HepG2 (cell line): ENCODE measurements around the gene RGS11. TPM values are rescaled to one million over a fixed set of nuclear protein-coding genes. Genes with fewer than 3 reads are reported as not detected.

ENCODE experiments used
- EED ChIP-seq: sonication (generic); formaldehyde crosslinking; IDR thresholded peaks from 2 replicates; pipeline ENCODE4 v1.5.0; 2020; ENCODE audit warnings: mild to moderate bottlenecking, missing genetic modification reagents
- GATAD2A ChIP-seq: IDR thresholded peaks from 2 replicates; pipeline ENCODE4 v1.6.1; 2016
- GTF2F1 ChIP-seq: fragments of 150-350 bp; IDR thresholded peaks from 2 replicates; pipeline ENCODE4 v1.6.1; 2014; ENCODE audit warnings: low read length
- NCOA2 ChIP-seq: sonication (generic); formaldehyde crosslinking; IDR thresholded peaks from 2 replicates; pipeline ENCODE4 v1.8.0; 2022; ENCODE audit warnings: inconsistent platforms
- NFE2 ChIP-seq: sonication (generic); formaldehyde crosslinking; IDR thresholded peaks from 2 replicates; pipeline ENCODE4 v1.4.0; 2020; ENCODE audit warnings: missing genetic modification reagents
- PAWR ChIP-seq: sonication (generic); formaldehyde crosslinking; IDR thresholded peaks from 2 replicates; pipeline ENCODE4 v1.4.0; 2020; ENCODE audit warnings: missing genetic modification reagents, mild to moderate bottlenecking, borderline replicate concordance
- PHF5A ChIP-seq: IDR thresholded peaks from one replicate; pipeline ENCODE4 v1.6.1; 2018; ENCODE audit warnings: low read depth, missing genetic modification reagents; ENCODE audit not compliant: unreplicated experiment
- PPARG ChIP-seq: conservative IDR thresholded peaks from 2 replicates; pipeline ENCODE4 v1.6.1; 2016; ENCODE audit warnings: missing biosample characterization, missing genetic modification reagents
- SKI ChIP-seq: fragments of 450-650 bp; IDR thresholded peaks from one replicate; pipeline ENCODE4 v1.6.1; 2018; ENCODE audit warnings: mild to moderate bottlenecking; ENCODE audit not compliant: partially characterized antibody
- SMC3 ChIP-seq: IDR thresholded peaks from 2 replicates; pipeline ENCODE4 v1.6.1; 2011; ENCODE audit warnings: low read length, improper control_type of control experiment
- TBX3 ChIP-seq: fragments of 450-650 bp; IDR thresholded peaks from 2 replicates; pipeline ENCODE4 v1.6.1; 2017; ENCODE audit warnings: antibody characterized with exemption, mild to moderate bottlenecking, inconsistent platforms, borderline replicate concordance
- ZBTB8A ChIP-seq: sonication (generic); formaldehyde crosslinking; IDR thresholded peaks from 2 replicates; pipeline ENCODE4 v1.4.0; 2020; ENCODE audit warnings: mild to moderate bottlenecking, low read depth, missing genetic modification reagents, borderline replicate concordance
- ZNF234 ChIP-seq: sonication (generic); formaldehyde crosslinking; conservative IDR thresholded peaks from 2 replicates; pipeline ENCODE4 v1.5.1; 2020; ENCODE audit warnings: mild to moderate bottlenecking, missing genetic modification reagents
- ZNF33B ChIP-seq: sonication (generic); formaldehyde crosslinking; IDR thresholded peaks from 2 replicates; pipeline ENCODE4 v1.5.1; 2020; ENCODE audit warnings: mild to moderate bottlenecking, missing genetic modification reagents
- polyA plus RNA-seq, 8 experiments: library from polyadenylated mRNA; depleted of rRNA in 3 of 8; stranded (reverse) in 7 of 8; unstranded in 1 of 8; fragments of >200 nt; fragmentation: Illumina TruSeq in 4 of 8; extraction: Trizol in 4 of 8; gene quantifications; 2 replicates each; pipeline versions ENCODE4 v1.2.1 to v1.2.3, GENCODE V29; 2011 to 2016; ENCODE audit warnings: low read depth in 4 of 8, missing spikeins in 1 of 8, mixed read lengths in 1 of 8; ENCODE audit not compliant: insufficient read depth in 1 of 8
- total RNA-seq, 5 experiments: library from RNA; depleted of rRNA; stranded (reverse); fragments of >200 nt; fragmentation: Illumina TruSeq; extraction: Trizol; gene quantifications; 2 replicates each; pipeline ENCODE4 v1.2.3, GENCODE V29; 2016; ENCODE audit warnings: low read depth in 1 of 5
- TF ChIP-seq, protein P1 (sequence below): sonication (generic); formaldehyde crosslinking; IDR thresholded peaks from 2 replicates; pipeline ENCODE4 v1.4.0; 2020; ENCODE audit warnings: missing genetic modification reagents
- TF ChIP-seq, protein P2 (sequence below): sonication (generic); formaldehyde crosslinking; IDR thresholded peaks from 2 replicates; pipeline ENCODE4 v1.9.0; 2021; ENCODE audit warnings: missing genetic modification reagents, mild to moderate bottlenecking, borderline replicate concordance
- TF ChIP-seq, protein P3 (sequence below): sonication (generic); formaldehyde crosslinking; IDR thresholded peaks from 2 replicates; pipeline ENCODE4 v1.8.1; 2023; ENCODE audit warnings: mild to moderate bottlenecking, inconsistent platforms, moderate library complexity, missing genetic modification reagents, borderline replicate concordance
- TF ChIP-seq, protein P4 (sequence below): sonication (generic); formaldehyde crosslinking; IDR thresholded peaks from 2 replicates; pipeline ENCODE4 v1.5.0; 2020; ENCODE audit warnings: mild to moderate bottlenecking, missing genetic modification reagents, moderate library complexity
- TF ChIP-seq, protein P5 (sequence below): sonication (generic); formaldehyde crosslinking; IDR thresholded peaks from 2 replicates; pipeline ENCODE4 v1.4.0; 2020; ENCODE audit warnings: missing genetic modification reagents
- TF ChIP-seq, protein P6 (sequence below): sonication (generic); formaldehyde crosslinking; IDR thresholded peaks from 2 replicates; pipeline ENCODE4 v1.4.0; 2020; ENCODE audit warnings: mild to moderate bottlenecking, missing genetic modification reagents

RGS11 gene
- total and polyA plus RNA-seq, 2 of the 13 experiments (the other 11 are each of a cell fraction or from before 2014, with no cell fraction given): 0.11 TPM; not detected in 1

DNA sequence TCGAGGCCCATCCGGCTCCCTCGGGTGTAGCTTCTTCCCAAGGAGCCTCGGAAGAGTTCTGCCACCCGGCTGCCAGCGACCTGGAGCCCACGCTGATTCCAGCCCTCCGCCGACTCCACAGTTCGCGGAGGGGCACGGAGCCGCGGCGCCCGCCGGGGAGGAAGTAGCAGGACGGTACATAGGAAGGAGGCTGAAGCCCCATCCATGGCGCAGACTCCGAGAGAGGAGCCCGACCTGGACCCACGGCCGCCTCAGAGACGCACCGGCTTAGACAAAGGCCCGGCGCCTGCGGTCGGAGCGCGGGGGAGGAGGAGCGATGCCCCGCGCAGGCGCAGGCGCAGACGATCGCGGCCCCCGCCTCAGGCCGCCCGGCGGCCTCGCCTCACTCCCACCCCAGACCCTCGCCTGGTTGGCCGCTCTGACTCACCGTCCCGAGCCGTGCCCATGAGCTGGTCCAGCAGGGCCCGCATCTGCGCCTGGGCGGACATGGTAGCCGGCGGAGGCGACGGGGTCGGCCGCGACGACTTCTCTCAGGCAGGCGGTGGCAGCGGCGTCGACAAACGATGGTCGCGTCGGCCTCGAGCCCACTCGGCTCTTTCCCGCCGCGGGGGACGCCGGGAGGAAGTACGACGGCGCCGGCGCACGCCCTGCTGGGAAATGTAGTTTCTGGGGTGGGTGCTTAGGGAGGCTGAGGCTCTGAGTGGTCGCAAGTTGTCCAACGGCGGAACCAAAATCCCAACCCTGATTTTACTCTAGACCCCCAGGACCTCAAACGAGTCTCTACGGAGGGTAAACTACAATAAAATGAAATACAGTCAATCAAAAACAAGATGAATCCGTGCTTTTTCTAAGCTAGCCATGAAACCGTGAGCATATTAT lies 46.7 kb downstream of the RGS11 start, which contains the start of gene LUC7L (continued):
- TF ChIP-seq, protein P1, sequence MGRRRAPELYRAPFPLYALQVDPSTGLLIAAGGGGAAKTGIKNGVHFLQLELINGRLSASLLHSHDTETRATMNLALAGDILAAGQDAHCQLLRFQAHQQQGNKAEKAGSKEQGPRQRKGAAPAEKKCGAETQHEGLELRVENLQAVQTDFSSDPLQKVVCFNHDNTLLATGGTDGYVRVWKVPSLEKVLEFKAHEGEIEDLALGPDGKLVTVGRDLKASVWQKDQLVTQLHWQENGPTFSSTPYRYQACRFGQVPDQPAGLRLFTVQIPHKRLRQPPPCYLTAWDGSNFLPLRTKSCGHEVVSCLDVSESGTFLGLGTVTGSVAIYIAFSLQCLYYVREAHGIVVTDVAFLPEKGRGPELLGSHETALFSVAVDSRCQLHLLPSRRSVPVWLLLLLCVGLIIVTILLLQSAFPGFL (CRISPR knock-in tag): 0 out of 2 replicates have a peak, but pooled peaks have one; percentile 52
- peak; percentile 88; the same call in 1 of the 2 replicates for TF ChIP-seq ZNF234 (CRISPR knock-in tag)
- TF ChIP-seq EED (CRISPR knock-in tag): peak; percentile 98
- TF ChIP-seq PPARG (CRISPR knock-in tag): no peak; the same call in 1 of the 2 replicates
- TF ChIP-seq, protein P2, sequence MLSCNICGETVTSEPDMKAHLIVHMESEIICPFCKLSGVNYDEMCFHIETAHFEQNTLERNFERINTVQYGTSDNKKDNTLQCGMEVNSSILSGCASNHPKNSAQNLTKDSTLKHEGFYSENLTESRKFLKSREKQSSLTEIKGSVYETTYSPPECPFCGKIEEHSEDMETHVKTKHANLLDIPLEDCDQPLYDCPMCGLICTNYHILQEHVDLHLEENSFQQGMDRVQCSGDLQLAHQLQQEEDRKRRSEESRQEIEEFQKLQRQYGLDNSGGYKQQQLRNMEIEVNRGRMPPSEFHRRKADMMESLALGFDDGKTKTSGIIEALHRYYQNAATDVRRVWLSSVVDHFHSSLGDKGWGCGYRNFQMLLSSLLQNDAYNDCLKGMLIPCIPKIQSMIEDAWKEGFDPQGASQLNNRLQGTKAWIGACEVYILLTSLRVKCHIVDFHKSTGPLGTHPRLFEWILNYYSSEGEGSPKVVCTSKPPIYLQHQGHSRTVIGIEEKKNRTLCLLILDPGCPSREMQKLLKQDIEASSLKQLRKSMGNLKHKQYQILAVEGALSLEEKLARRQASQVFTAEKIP (CRISPR knock-in tag): no peak
- TF ChIP-seq PAWR (CRISPR knock-in tag): no peak; the same call in 1 of the 2 replicates
- TF ChIP-seq, protein P3, sequence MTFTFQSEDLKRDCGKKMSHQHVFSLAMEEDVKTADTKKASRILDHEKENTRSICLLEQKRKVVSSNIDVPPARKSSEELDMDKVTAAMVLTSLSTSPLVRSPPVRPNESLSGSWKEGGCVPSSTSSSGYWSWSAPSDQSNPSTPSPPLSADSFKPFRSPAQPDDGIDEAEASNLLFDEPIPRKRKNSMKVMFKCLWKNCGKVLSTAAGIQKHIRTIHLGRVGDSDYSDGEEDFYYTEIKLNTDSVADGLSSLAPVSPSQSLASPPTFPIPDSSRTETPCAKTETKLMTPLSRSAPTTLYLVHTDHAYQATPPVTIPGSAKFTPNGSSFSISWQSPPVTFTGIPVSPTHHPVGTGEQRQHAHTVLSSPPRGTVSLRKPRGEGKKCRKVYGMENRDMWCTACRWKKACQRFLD (CRISPR knock-in tag): peak; percentile 84
- peak; percentile 25; the same call in 1 of the 2 replicates for TF ChIP-seq GTF2F1
- TF ChIP-seq GATAD2A (CRISPR knock-in tag): no peak; the same call in 1 of the 2 replicates
- TF ChIP-seq ZBTB8A (CRISPR knock-in tag): no peak
- TF ChIP-seq TBX3: peak; percentile 28; the same call in 1 of the 2 replicates
- TF ChIP-seq, protein P4, sequence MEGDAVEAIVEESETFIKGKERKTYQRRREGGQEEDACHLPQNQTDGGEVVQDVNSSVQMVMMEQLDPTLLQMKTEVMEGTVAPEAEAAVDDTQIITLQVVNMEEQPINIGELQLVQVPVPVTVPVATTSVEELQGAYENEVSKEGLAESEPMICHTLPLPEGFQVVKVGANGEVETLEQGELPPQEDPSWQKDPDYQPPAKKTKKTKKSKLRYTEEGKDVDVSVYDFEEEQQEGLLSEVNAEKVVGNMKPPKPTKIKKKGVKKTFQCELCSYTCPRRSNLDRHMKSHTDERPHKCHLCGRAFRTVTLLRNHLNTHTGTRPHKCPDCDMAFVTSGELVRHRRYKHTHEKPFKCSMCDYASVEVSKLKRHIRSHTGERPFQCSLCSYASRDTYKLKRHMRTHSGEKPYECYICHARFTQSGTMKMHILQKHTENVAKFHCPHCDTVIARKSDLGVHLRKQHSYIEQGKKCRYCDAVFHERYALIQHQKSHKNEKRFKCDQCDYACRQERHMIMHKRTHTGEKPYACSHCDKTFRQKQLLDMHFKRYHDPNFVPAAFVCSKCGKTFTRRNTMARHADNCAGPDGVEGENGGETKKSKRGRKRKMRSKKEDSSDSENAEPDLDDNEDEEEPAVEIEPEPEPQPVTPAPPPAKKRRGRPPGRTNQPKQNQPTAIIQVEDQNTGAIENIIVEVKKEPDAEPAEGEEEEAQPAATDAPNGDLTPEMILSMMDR (CRISPR knock-in tag): no peak
- TF ChIP-seq NFE2: no peak; the same call in 1 of the 2 replicates
- peak; percentile 65; the same call in 1 of the 2 replicates for TF ChIP-seq NCOA2 (CRISPR knock-in tag)
- TF ChIP-seq, protein P5, sequence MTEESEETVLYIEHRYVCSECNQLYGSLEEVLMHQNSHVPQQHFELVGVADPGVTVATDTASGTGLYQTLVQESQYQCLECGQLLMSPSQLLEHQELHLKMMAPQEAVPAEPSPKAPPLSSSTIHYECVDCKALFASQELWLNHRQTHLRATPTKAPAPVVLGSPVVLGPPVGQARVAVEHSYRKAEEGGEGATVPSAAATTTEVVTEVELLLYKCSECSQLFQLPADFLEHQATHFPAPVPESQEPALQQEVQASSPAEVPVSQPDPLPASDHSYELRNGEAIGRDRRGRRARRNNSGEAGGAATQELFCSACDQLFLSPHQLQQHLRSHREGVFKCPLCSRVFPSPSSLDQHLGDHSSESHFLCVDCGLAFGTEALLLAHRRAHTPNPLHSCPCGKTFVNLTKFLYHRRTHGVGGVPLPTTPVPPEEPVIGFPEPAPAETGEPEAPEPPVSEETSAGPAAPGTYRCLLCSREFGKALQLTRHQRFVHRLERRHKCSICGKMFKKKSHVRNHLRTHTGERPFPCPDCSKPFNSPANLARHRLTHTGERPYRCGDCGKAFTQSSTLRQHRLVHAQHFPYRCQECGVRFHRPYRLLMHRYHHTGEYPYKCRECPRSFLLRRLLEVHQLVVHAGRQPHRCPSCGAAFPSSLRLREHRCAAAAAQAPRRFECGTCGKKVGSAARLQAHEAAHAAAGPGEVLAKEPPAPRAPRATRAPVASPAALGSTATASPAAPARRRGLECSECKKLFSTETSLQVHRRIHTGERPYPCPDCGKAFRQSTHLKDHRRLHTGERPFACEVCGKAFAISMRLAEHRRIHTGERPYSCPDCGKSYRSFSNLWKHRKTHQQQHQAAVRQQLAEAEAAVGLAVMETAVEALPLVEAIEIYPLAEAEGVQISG: peak; percentile 96
- peak; percentile 99 for TF ChIP-seq ZNF33B (CRISPR knock-in tag)
- no peak for TF ChIP-seq SMC3
- peak; percentile 64 for TF ChIP-seq SKI
- peak; percentile 52 for TF ChIP-seq PHF5A (CRISPR knock-in tag)
- TF ChIP-seq, protein P6, sequence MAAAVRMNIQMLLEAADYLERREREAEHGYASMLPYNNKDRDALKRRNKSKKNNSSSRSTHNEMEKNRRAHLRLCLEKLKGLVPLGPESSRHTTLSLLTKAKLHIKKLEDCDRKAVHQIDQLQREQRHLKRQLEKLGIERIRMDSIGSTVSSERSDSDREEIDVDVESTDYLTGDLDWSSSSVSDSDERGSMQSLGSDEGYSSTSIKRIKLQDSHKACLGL (CRISPR knock-in tag): peak; percentile 97
